Breast epithelium (tissue), 4 donors: Measurements from ENCODE around the gene TGFA. TPM values are rescaled to one million over a fixed set of nuclear protein-coding genes. Genes with fewer than 3 reads are reported as not detected.

ENCODE experiments used
- DNase-seq, 2 donors: peaks; one replicate each; pipeline ENCODE4 v3.0.0-alpha.2; 2019; ENCODE audit warnings: low spot score in 2 of 2
- H3K27ac ChIP-seq, 2 donors: fragments of 200-600 bp; sonication (generic) in 1 of 2; one replicate each; pipeline ENCODE4 v1.5.1; 2016 to 2019; ENCODE audit warnings: mild to moderate bottlenecking in 1 of 2
- H3K27me3 ChIP-seq, 2 donors: fragments of 200-600 bp; sonication (generic) in 1 of 2; one replicate each; pipeline versions ENCODE4 v1.5.1 to v1.6.0; 2017 to 2019; ENCODE audit warnings: control low read depth in 1 of 2, mild to moderate bottlenecking in 1 of 2
- H3K36me3 ChIP-seq: fragments of 200-600 bp; one replicate; pipeline ENCODE4 v1.5.1; 2019
- H3K4me1 ChIP-seq, 2 donors: fragments of 200-600 bp; sonication (generic); one replicate each; pipeline ENCODE4 v1.5.1; 2016 to 2019; ENCODE audit warnings: control low read depth in 1 of 2
- H3K4me3 ChIP-seq, 3 donors: fragments of 200-600 bp; sonication (generic); 1 replicate in 2 of 3; 2 replicates in 1 of 3; pipeline ENCODE4 v1.5.1; 2016 to 2019; ENCODE audit warnings: mild to moderate bottlenecking in 3 of 3, moderate library complexity in 2 of 3
- H3K9me3 ChIP-seq, 2 donors: fragments of 200-600 bp; sonication (generic) in 1 of 2; one replicate each; pipeline ENCODE4 v1.5.1; 2016 to 2019; ENCODE audit warnings: control low read depth in 1 of 2
- CTCF ChIP-seq, 3 donors: fragments of 450-650 bp; IDR thresholded peaks; one replicate each; pipeline ENCODE4 v1.5.1; 2016 to 2017; ENCODE audit warnings: antibody characterized with exemption in 3 of 3, mild to moderate bottlenecking in 3 of 3, moderate library complexity in 3 of 3
- POLR2A ChIP-seq: fragments of 450-650 bp; IDR thresholded peaks from one replicate; pipeline ENCODE4 v1.6.1; 2016; ENCODE audit warnings: antibody characterized with exemption, mild to moderate bottlenecking, moderate library complexity
- POLR2AphosphoS5 ChIP-seq, 3 donors: sonication (generic); formaldehyde crosslinking; IDR thresholded peaks; one replicate each; pipeline ENCODE4 v1.6.1; 2017; ENCODE audit warnings: antibody characterized with exemption in 3 of 3
- intact Hi-C: fragments of 100-400 bp; cut with DNase I; formaldehyde crosslinking; loops from one replicate; pipeline ENCODE4 v1.15.1; 2023; ENCODE audit warnings: low total_unique reads
- total RNA-seq, 3 donors: library from RNA; depleted of rRNA; stranded (reverse); fragments of >200 nt; gene quantifications; one replicate each; pipeline ENCODE4 v1.1.0, GENCODE V29; 2016

The TGFA gene
- total RNA-seq, 3 donors from 2014 or later = 1.1 to 16.1 (median 4.9) TPM

GRCh38 chr2:70496819-70497218 lies 56.8 kb downstream of the TGFA start:
- no peak for TF ChIP-seq POLR2AphosphoS5 (IDR thresholded peaks at IDR 0.05)
- TF ChIP-seq CTCF (IDR thresholded peaks at IDR 0.05) = no peak
- no peak for TF ChIP-seq POLR2A
- no peaks in the 10 kb centered on the region for H3K9me3 ChIP-seq
- no peak overlapping the region for H3K4me3 ChIP-seq
- H3K4me1 ChIP-seq = no peaks in the 10 kb centered on the region
- H3K27ac ChIP-seq = no peak overlapping the region
- no peak for DNase-seq
- H3K27me3 ChIP-seq = no peaks in the 10 kb centered on the region
- no peaks in the 10 kb centered on the region for H3K36me3 ChIP-seq
- intact Hi-C loops = no loop called here

- no peak for DNase-seq
- intact Hi-C loops = no loop called here
- no peaks in the 10 kb centered on the region for H3K27me3 ChIP-seq
- TF ChIP-seq POLR2AphosphoS5 (IDR thresholded peaks at IDR 0.05) (no peak), CTCF (IDR thresholded peaks at IDR 0.05) (no peak), POLR2A (no peak)
- H3K4me3 ChIP-seq = no peak overlapping the region
- no peaks in the 10 kb centered on the region for H3K4me1 ChIP-seq
- no peaks in the 10 kb centered on the region for H3K36me3 ChIP-seq
- H3K27ac ChIP-seq = no peak overlapping the region
- H3K9me3 ChIP-seq = no peaks in the 10 kb centered on the region
Measured at GRCh38 chr2:70494293-70494886, 59.2 kb downstream of the TGFA start.

- intact Hi-C loops = no loop called here
- H3K27me3 ChIP-seq = no peaks in the 10 kb centered on the region
- no peaks in the 10 kb centered on the region for H3K36me3 ChIP-seq
- H3K27ac ChIP-seq = no peak overlapping the region
- H3K4me3 ChIP-seq = no peak overlapping the region
- H3K9me3 ChIP-seq = no peaks in the 10 kb centered on the region
- no peaks in the 10 kb centered on the region for H3K4me1 ChIP-seq
- DNase-seq = no peak
- no peak for TF ChIP-seq POLR2A
- no peak for TF ChIP-seq CTCF (IDR thresholded peaks at IDR 0.05)
- no peak for TF ChIP-seq POLR2AphosphoS5 (IDR thresholded peaks at IDR 0.05)
Measured at GRCh38 chr2:70490381-70490780, 63.2 kb downstream of the TGFA start.

GRCh38 chr2:70489165-70489564 lies 64.5 kb downstream of the TGFA start:
- no peak overlapping the region for H3K27ac ChIP-seq
- no peak overlapping the region for H3K4me3 ChIP-seq
- TF ChIP-seq POLR2AphosphoS5 (IDR thresholded peaks at IDR 0.05) (no peak), POLR2A (no peak), CTCF (IDR thresholded peaks at IDR 0.05) (no peak)
- H3K4me1 ChIP-seq = no peaks in the 10 kb centered on the region
- H3K27me3 ChIP-seq = no peaks in the 10 kb centered on the region
- no peaks in the 10 kb centered on the region for H3K9me3 ChIP-seq
- no peaks in the 10 kb centered on the region for H3K36me3 ChIP-seq
- intact Hi-C loops = no loop called here
- DNase-seq = no peak

GRCh38 chr2:70484086-70484485 lies 69.5 kb downstream of the TGFA start:
- Histone ChIP-seq H3K9me3 (no peaks in the 10 kb centered on the region), H3K4me3 (no peak overlapping the region), H3K27ac (no peak overlapping the region), H3K4me1 (no peaks in the 10 kb centered on the region), H3K27me3 (no peaks in the 10 kb centered on the region), H3K36me3 (no peaks in the 10 kb centered on the region)
- TF ChIP-seq CTCF (IDR thresholded peaks at IDR 0.05) = no peak
- no peak for TF ChIP-seq POLR2AphosphoS5 (IDR thresholded peaks at IDR 0.05)
- TF ChIP-seq POLR2A = no peak
- no peak for DNase-seq
- intact Hi-C loops = no loop called here
